KG1 (cell line): ENCODE data around the gene XAGE1B.
"Not testable (repeated sequence)": the region's sequence is repeated elsewhere in the genome, so short reads cannot be mapped to it uniquely, and the experiment has no call there.

Experiments
- DNase-seq: peaks from one replicate; lab custom pipeline; 2025; lab: John Stamatoyannopoulos, UW

The XAGE1B gene, protein sequence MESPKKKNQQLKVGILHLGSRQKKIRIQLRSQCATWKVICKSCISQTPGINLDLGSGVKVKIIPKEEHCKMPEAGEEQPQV

DNA sequence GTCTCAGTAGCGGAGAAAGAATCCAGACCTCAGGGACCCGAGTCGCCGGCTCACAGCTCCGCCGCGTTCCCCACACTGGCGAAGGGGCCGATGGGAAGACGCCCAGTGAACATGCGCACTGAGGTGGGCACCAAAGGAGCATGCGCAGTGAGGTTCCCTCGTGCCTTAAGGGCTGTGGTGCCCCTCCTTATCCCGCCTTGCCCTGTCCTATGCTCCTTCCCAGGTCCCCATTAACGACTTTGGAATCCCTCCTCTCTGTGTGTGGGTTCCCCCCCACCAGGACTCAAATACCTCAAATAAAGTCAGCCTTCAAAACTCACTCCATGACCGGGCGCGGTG is at the start of gene XAGE1B:
TSS of gene XAGE1B (minus strand) at position 77 of the 339 bp plus-strand sequence. CDS start 1,536 bp downstream, outside the sequence.
- DNase-seq, result not testable (repeated sequence)

DNA sequence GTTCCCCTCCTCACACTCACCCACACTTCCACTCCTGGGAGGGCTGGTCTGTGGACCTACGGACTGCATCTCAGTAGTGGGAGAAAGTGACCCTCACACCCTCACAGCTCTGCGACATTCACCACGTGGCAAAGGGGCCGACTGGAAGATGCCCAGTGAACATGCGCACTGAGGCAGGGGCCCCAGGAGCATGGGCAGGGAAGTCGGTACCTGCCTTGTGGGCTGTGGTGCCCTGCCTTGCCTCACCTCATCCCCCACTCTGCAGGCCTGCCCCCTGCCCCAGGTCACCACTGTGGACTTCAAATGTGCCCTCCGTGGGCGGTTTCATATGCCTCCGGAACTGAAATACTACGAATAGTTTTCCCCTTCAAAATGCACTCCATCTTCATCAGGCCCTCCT is 46.2 kb upstream of the XAGE1B start:
- no peak for DNase-seq

DNA sequence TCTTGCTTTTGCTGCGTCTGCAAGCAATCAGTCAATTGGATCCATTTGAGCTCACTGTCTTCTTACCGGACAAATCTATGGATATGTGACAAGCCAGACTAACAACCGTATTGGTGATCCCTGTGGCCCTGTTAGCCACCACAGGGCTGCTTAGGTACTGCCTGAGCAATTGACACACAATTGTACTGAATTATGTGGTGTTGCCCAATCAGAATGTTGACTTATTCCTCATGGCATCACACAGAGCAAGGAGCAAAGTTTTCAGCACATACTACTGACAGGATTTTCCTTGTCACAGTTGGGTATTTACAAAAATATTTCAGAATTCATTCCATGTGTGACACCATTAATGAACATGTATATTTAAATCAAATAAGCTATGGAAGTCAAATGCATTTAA is 41.3 kb upstream of the XAGE1B start:
- DNase-seq, result no peak

DNA sequence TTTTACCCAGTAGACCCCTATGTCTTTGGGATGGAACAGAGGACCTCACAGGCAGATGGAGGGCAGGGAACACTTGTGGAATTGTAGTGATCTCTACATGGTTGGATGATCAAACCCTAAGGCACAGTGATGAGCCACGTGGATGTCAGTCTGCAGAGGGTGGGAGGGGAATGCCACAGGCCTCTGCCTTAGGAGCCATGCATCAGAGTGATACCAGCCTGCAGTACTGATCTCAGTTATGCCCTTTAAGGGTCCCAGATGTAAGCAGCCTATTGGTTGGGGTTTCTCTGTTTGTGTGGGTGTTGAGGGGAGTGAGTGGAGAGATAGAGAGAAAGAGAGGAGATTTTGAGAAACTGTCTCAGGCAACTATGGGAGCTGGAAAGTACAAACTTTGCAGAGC is 39.9 kb upstream of the XAGE1B start:
- DNase-seq, result no peak

DNA sequence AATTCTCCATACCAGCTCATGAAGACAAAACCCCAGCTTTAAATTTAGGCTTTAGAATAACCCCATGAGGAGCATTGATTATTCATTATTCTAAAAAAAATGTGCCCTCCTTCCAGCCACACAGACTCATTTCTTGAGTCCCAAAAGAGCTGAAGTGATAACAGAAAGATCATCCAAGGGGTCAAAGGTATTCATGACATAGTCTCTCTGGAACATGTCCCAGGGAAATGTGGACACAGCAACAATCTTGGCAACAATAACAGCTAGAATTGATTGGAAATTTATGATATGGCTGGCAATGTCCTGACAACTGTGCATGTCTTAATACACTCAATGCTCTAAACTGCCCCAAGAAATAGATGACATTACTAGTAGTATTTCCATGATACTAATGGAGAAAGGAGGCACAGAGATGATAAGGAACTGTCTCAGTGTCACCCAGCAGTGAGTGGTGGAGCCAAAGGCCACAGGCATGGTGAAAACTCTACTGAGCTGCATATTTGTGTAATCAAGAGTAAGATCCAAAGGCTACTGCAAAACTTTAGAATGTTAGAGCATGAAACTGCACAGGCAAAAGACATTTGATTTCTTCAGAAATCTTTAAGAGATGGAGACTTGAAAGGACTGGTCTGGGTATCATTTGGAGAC is 37.3 kb upstream of the XAGE1B start:
- DNase-seq, result no peak

DNA sequence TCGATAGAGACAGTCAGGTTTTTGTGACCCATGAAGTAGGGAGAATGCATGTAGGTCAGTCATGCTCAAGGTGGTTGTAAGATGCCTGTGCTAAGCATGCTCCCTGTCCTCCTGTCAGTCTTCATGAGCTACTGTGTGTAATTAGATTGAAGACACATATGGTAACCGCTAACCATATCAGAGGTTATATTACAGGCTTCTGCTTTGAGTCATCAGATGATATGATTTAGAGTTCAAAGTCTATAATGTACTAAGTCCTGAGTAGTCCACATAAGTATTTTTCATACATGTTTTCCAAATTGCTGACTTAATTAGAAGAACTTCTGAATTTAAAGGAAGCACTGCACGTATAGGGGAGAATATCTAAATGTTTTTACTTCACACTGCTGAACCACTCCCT is 31.9 kb upstream of the XAGE1B start:
- not testable (repeated sequence) for DNase-seq

DNA sequence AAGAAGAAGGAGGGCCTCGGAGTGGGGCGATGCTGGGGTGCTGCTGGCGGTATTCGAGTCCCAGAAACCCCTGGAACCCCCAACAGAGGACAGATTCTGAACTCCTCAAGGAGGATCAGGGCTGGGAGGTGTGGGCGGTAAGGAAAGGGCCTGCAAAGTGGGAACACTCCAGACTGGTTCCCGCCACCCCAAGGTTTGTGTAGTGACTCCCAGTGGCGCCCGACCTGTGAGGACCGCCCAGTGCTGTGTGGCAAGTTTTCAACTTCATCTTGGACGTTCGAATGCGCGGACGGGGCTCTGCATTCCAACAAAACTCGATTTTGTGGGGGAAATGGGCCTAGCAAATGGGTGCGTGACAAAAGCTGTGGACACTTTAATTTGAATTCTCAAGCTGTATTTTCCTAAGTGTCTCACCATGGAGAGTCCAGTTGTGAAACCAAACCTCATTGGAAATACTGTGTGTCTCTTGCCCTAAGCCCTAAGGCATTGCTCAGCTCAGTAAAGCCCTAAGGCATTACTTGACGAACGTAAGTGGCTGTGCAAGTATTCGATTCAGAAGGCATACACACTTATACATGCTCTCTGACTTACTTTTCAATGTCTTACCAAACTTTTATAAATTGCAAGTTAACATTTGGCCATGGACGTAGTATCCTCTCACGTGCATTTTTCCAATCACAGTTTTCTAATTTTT is 27.4 kb upstream of the XAGE1B start:
- DNase-seq, result no peak

DNA sequence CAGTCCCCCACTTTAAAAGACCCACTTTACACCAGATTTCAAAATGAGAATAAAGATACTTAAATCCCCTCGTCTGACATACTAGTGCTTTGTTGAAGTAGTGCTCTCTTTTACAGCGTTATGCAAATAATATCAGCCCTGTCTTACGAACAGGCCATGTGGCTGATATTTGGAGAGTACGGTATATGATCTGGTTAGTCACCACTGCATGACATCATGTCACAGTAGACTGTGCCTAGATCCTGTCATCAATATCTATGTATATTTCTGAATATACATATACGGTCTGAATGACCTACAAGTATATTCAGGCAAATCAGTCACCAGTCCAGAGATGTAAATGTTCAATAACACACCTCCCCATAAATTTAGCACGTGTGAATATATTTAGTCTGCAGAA is 25.4 kb upstream of the XAGE1B start:
- DNase-seq, result no peak

DNA sequence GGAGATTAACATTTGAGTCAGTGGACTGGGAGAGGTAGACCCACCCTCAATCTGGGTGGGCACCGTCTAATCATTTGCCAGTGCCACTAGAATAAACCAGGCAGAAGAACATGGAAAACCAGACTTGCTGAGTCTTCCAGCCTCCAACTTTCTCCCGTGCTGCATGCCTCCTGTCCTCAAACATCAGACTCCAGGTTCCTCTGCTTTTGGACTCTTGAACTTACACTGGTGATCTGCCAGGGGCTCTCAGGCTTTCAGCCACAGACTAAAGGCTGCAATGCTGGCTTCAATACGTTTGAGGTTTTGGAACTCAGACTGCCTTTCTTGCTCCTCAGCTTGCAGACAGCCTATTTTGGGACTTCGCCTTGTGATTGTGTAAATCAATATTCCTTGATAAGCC is 24.2 kb upstream of the XAGE1B start:
- not testable (repeated sequence) for DNase-seq

DNA sequence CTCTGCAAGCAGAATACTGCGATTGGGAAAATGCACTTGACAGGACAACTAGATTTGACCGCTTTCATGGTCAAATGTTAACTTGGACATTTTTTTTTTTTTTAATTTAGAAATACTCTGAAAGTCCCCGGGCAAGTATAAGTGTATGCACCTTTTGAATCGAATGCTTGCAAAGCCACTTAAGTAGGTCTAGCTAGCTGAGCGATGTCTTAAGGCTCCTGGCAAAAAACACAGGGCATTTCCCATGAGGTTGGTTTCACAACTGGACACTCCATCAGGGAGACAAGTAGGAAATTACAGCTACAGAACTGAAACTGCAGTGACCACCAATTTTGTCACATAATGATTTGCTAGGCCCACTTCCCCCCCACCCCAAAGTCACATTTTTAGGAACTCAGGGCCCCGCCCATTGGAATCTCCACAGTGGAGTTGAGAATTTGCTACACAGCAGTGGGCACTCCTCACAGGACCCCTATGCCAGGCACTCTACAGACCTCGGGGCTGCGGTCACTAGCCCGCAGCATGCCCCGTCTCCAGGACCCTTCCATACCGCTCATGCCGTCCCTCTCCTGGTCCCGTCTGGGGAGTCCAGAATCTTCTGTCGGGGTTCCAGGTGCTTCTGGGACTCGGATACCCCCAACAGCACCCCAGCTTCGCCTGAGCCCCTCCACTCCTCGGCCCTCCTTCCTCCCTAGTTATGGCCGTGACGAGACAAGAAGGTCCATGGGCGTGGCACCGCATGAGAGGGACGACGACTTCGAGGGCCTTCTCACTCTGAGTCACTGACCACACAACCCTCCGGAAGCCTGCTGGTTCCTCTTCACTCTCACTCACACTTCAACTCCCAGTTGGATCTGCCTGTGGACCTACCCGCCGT is 515 bp downstream of the XAGE1B start:
- not testable (repeated sequence) for DNase-seq

DNA sequence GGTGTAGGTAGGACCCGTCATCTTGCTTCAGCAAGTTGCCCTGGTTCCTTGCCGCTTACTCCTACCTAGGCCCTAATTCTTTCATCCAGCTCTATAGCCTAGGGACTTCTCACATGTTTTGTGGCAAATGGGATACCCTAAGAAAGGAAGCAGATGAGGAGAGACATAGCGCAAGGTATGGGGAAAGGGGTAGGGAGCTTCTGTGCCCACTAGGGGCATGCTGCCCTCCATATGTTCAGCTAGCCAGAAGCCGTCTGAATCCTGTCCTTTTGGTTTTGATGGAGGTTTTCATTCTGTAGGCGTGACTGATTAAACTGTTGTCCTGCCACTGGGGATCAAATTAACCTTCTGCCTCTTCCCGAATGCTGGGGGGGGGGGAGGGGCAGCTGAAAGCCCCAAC is 5.7 kb downstream of the XAGE1B start:
- DNase-seq, result not testable (repeated sequence)

DNA sequence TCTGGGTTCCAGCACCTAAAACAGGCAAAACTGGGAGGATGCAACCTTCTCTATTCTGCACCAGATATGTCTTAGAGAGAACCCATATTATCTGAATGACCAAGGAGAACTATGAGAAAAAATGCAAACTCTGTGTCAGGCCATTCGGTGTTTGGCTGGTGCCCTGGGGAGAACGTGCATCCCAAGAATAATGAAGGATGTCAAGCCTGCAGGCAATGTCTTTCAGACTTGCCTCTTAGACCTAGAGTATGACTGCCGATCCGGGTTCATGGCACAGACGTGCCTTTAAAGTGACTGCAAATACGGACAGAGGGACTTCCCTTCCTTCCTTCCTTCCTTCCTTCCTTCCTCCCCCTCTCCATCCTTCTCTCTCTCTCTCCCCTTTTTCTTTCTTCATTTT is 6.9 kb downstream of the XAGE1B start:
- no peak for DNase-seq

DNA sequence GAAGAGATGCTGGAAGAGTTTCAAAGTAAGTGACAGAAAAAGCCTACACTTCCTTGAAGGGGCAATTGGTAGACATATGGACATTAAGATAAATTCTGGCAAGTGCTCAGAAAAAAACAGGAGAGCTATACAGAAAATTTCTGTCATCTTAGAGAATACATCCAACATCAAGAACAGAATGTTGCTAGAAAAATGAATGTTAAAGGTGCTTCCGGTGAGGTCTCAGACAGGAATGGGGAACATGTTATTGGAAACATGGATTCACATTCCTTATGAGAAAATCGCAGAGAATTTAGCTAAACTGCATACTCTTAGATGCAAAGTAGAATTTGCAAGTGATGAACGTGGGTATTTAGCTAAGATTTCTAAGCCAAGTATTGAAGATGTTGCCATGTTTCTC is 9.5 kb downstream of the XAGE1B start:
- no peak for DNase-seq

DNA sequence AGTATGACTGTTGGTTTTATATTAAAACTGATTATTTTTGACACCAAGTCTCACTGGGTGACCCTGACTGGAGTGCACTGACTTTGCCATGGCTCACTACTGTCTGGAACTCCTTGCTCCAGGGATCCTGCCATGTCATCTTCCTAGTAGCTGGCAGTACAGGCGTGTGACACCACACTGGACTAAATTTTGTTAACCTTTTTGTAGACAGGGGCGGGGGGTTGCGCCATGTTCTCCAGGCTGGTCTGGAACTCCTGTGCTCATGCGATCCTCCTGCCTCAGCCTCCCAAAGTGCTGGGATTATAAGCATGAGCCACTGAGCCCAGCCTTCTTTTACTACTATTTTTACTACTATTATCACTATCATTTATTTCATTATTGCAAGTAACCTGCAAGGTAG is 12.3 kb downstream of the XAGE1B start:
- no peak for DNase-seq

DNA sequence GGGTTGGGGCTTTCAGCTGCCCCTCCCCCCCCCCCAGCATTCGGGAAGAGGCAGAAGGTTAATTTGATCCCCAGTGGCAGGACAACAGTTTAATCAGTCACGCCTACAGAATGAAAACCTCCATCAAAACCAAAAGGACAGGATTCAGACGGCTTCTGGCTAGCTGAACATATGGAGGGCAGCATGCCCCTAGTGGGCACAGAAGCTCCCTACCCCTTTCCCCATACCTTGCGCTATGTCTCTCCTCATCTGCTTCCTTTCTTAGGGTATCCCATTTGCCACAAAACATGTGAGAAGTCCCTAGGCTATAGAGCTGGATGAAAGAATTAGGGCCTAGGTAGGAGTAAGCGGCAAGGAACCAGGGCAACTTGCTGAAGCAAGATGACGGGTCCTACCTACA is 15.5 kb downstream of the XAGE1B start:
- DNase-seq, result not testable (repeated sequence)

DNA sequence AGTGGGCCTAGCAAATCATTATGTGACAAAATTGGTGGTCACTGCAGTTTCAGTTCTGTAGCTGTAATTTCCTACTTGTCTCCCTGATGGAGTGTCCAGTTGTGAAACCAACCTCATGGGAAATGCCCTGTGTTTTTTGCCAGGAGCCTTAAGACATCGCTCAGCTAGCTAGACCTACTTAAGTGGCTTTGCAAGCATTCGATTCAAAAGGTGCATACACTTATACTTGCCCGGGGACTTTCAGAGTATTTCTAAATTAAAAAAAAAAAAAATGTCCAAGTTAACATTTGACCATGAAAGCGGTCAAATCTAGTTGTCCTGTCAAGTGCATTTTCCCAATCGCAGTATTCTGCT is 20.5 kb downstream of the XAGE1B start:
- DNase-seq, result not testable (repeated sequence)

DNA sequence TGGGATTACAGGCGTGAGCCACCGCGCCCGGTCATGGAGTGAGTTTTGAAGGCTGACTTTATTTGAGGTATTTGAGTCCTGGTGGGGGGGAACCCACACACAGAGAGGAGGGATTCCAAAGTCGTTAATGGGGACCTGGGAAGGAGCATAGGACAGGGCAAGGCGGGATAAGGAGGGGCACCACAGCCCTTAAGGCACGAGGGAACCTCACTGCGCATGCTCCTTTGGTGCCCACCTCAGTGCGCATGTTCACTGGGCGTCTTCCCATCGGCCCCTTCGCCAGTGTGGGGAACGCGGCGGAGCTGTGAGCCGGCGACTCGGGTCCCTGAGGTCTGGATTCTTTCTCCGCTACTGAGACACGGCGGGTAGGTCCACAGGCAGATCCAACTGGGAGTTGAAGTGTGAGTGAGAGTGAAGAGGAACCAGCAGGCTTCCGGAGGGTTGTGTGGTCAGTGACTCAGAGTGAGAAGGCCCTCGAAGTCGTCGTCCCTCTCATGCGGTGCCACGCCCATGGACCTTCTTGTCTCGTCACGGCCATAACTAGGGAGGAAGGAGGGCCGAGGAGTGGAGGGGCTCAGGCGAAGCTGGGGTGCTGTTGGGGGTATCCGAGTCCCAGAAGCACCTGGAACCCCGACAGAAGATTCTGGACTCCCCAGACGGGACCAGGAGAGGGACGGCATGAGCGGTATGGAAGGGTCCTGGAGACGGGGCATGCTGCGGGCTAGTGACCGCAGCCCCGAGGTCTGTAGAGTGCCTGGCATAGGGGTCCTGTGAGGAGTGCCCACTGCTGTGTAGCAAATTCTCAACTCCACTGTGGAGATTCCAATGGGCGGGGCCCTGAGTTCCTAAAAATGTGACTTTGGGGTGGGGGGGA is 21.1 kb downstream of the XAGE1B start, which contains the start of gene XAGE1A:
TSS of gene XAGE1A (plus strand) at position 264 of the 874 bp plus-strand sequence. CDS start 1,554 bp downstream, outside the sequence.
- not testable (repeated sequence) for DNase-seq

DNA sequence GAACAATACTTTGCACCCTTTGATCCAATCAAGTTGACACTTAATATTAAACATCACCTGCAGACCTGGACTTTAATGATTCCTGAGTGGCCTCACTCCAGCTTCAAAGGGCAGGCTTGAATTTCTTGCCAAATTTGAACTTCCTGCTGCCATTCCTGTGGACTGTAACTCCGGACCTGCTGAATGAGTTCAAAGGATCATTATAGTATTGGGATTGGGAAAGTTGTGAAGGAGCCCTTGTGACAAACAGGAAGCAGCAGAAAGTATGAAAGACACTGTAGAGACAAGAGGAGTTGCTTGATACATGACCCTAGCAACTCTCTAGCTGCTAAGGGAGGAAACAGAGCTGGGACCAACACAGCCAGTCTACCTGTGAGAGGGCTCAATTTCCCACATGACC is 45.6 kb downstream of the XAGE1B start:
- DNase-seq, result not testable (repeated sequence)
